Neural cell (in vitro differentiated cells): ENCODE data around the gene LRRC49.

Experiments used
- EZH2 ChIP-seq: fragments of 200-600, 300-800 bp; shearing (Covaris generic), sonication (generic); IDR thresholded peaks from 2 replicates; pipeline ENCODE4 v1.6.1; 2014; ENCODE audit warnings: antibody characterized with exemption, low read length, borderline replicate concordance, mild to moderate bottlenecking; ENCODE audit not compliant: insufficient read depth, poor library complexity, severe bottlenecking
- POLR2AphosphoS5 ChIP-seq: IDR thresholded peaks from 2 replicates; pipeline ENCODE4 v1.6.1; 2012
- RAD21 ChIP-seq: fragments of 450-650 bp; conservative IDR thresholded peaks from 2 replicates; pipeline ENCODE4 v1.6.1; 2014; ENCODE audit warnings: antibody characterized with exemption, mild to moderate bottlenecking, moderate library complexity
- REST ChIP-seq: IDR thresholded peaks from 2 replicates; pipeline ENCODE4 v1.6.1; 2012; ENCODE audit warnings: borderline replicate concordance
- TAF1 ChIP-seq: IDR thresholded peaks from 2 replicates; pipeline ENCODE4 v1.6.1; 2012; ENCODE audit warnings: low read depth
- TF ChIP-seq, protein P1 (sequence below): fragments of 450-650 bp; IDR thresholded peaks from 2 replicates; pipeline ENCODE4 v1.5.1; 2014; ENCODE audit warnings: antibody characterized with exemption, mild to moderate bottlenecking, moderate library complexity; ENCODE audit not compliant: poor library complexity, severe bottlenecking

GRCh38 chr15:71098920-71099319, 206.3 kb downstream of the LRRC49 start:
- TF ChIP-seq RAD21 (no peak), REST (no peak), POLR2AphosphoS5 (no peak), EZH2 (no peak), TAF1 (no peak)
- TF ChIP-seq, protein P1, sequence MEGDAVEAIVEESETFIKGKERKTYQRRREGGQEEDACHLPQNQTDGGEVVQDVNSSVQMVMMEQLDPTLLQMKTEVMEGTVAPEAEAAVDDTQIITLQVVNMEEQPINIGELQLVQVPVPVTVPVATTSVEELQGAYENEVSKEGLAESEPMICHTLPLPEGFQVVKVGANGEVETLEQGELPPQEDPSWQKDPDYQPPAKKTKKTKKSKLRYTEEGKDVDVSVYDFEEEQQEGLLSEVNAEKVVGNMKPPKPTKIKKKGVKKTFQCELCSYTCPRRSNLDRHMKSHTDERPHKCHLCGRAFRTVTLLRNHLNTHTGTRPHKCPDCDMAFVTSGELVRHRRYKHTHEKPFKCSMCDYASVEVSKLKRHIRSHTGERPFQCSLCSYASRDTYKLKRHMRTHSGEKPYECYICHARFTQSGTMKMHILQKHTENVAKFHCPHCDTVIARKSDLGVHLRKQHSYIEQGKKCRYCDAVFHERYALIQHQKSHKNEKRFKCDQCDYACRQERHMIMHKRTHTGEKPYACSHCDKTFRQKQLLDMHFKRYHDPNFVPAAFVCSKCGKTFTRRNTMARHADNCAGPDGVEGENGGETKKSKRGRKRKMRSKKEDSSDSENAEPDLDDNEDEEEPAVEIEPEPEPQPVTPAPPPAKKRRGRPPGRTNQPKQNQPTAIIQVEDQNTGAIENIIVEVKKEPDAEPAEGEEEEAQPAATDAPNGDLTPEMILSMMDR, result no peak
